Endothelial cell of umbilical vein (primary cell): Measurements from ENCODE around the gene COPS4. TPM values are rescaled to one million over a fixed set of nuclear protein-coding genes. Genes with fewer than 3 reads are reported as not detected.

ENCODE experiments used
- BruUV-seq: library from RNA; stranded (reverse); fragments of 400-500 nt; replicated peaks from 2 replicates; lab custom pipeline; 2021; lab: Mats Ljungman, UMichigan
- CTCF ChIA-PET: fragments of 300-600, 350-600 bp; sonication (Branson Sonifier 250); formaldehyde crosslinking; loops from one replicate; lab custom pipeline; 2021; ENCODE audit warnings: antibody characterized with exemption, inconsistent platforms; lab: Charles Lee
- POLR2A ChIA-PET: fragments of 300-600, 350-600 bp; sonication (Branson Sonifier 250); formaldehyde crosslinking; loops from one replicate; lab custom pipeline; 2021; ENCODE audit warnings: antibody characterized with exemption, inconsistent platforms; lab: Charles Lee
- DNase-seq: peaks from one replicate; pipeline ENCODE4 v3.0.0-alpha.2; 2011; ENCODE audit warnings: low read depth, low spot score
- FAIRE-seq: peaks from 2 replicates; lab custom pipeline; 2011; peaks lifted over from hg19 to GRCh38; lab: Jason Lieb, UNC
- H2AFZ ChIP-seq: 2 replicates; pipeline ENCODE4 v1.6.0; 2012; ENCODE audit warnings: low read depth, low read length, control low read depth, inconsistent platforms
- H3K27ac ChIP-seq: 2 replicates; pipeline ENCODE4 v1.5.1; 2011; ENCODE audit warnings: low read depth, mild to moderate bottlenecking, control low read depth, low read length, moderate library complexity; ENCODE audit not compliant: insufficient read depth
- H3K27me3 ChIP-seq, 2 experiments: 2 replicates each; pipeline versions ENCODE4 v1.6.0 to v1.6.1; 2011; ENCODE audit warnings: low read length in 2 of 2, mixed read lengths in 1 of 2; ENCODE audit not compliant: control insufficient read depth in 2 of 2, insufficient read depth in 2 of 2
- H3K36me3 ChIP-seq, 2 experiments: 2 replicates in 1 of 2; 3 replicates in 1 of 2; pipeline ENCODE4 v1.5.1; 2011; ENCODE audit warnings: low read length in 2 of 2, mild to moderate bottlenecking in 1 of 2, moderate library complexity in 1 of 2; ENCODE audit not compliant: control insufficient read depth in 2 of 2, insufficient read depth in 2 of 2; ENCODE audit errors: extremely low read depth in 1 of 2
- H3K4me1 ChIP-seq: 3 replicates; pipeline ENCODE4 v1.5.1; 2011; ENCODE audit warnings: mild to moderate bottlenecking, low read length; ENCODE audit not compliant: control insufficient read depth, insufficient read depth; ENCODE audit errors: extremely low read depth
- H3K4me2 ChIP-seq: 2 replicates; pipeline ENCODE4 v1.6.1; 2011; ENCODE audit warnings: low read length, control low read depth, mixed read lengths; ENCODE audit not compliant: insufficient read depth
- H3K4me3 ChIP-seq, 3 experiments: fragments of 200-600 bp in 1 of 3; sonication (generic), shearing (Covaris generic) in 1 of 3; replicated peaks in 1 of 3; 2 replicates each; pipeline ENCODE4 v1.5.1; 2011 to 2016; ENCODE audit warnings: control low read depth in 3 of 3, low read length in 3 of 3, mild to moderate bottlenecking in 2 of 3, inconsistent platforms in 1 of 3, low read depth in 1 of 3, moderate library complexity in 1 of 3; ENCODE audit not compliant: insufficient read depth in 1 of 3
- H3K79me2 ChIP-seq: 2 replicates; pipeline ENCODE4 v1.6.0; 2012; ENCODE audit warnings: low read length, inconsistent platforms; ENCODE audit not compliant: control insufficient read depth, insufficient read depth
- H3K9ac ChIP-seq: replicated peaks from 2 replicates; pipeline ENCODE3; 2011; ENCODE audit warnings: low read length, control low read depth; ENCODE audit not compliant: insufficient read depth; ENCODE audit errors: extremely low read depth
- H3K9me1 ChIP-seq: replicated peaks from 3 replicates; pipeline ENCODE4 v1.6.0; 2011; ENCODE audit warnings: mild to moderate bottlenecking, low read length; ENCODE audit not compliant: control insufficient read depth, insufficient read depth; ENCODE audit errors: extremely low read depth
- H3K9me3 ChIP-seq: replicated peaks from 2 replicates; pipeline ENCODE4 v1.5.1; 2012; ENCODE audit warnings: low read length, inconsistent platforms; ENCODE audit not compliant: control insufficient read depth, insufficient read depth
- H4K20me1 ChIP-seq: replicated peaks from 2 replicates; pipeline ENCODE3; 2011; ENCODE audit warnings: mild to moderate bottlenecking, low read length; ENCODE audit not compliant: control insufficient read depth, insufficient read depth; ENCODE audit errors: extremely low read depth
- EZH2 ChIP-seq: IDR thresholded peaks from 2 replicates; pipeline ENCODE4 v1.6.1; 2012; ENCODE audit warnings: borderline replicate concordance, low read depth, mild to moderate bottlenecking, moderate library complexity, low read length, inconsistent platforms; ENCODE audit not compliant: severe bottlenecking
- FOS ChIP-seq: IDR thresholded peaks from 2 replicates; pipeline ENCODE4 v1.6.1; 2011; ENCODE audit warnings: mild to moderate bottlenecking, low read length, moderate library complexity, borderline replicate concordance; ENCODE audit not compliant: insufficient read depth
- GATA2 ChIP-seq: IDR thresholded peaks from 2 replicates; pipeline ENCODE4 v1.7.0; 2011; ENCODE audit warnings: low read depth, mild to moderate bottlenecking, moderate library complexity, mixed read lengths, low read length; ENCODE audit not compliant: insufficient read length, insufficient read depth
- JUN ChIP-seq: IDR thresholded peaks from 2 replicates; pipeline ENCODE4 v1.6.1; 2011; ENCODE audit warnings: borderline replicate concordance, low read depth; ENCODE audit not compliant: insufficient read length, insufficient read depth
- MAX ChIP-seq: IDR thresholded peaks from 2 replicates; pipeline ENCODE4 v1.6.1; 2011; ENCODE audit not compliant: insufficient read depth, insufficient read length
- MYC ChIP-seq: IDR thresholded peaks from one replicate; pipeline ENCODE4 v1.6.1; 2011; ENCODE audit warnings: mild to moderate bottlenecking, low read depth, low read length
- POLR2A ChIP-seq: IDR thresholded peaks from 2 replicates; pipeline ENCODE4 v1.6.1; 2012; ENCODE audit warnings: low read depth, mild to moderate bottlenecking, control low read depth, low read length
- POLR2AphosphoS5 ChIP-seq: IDR thresholded peaks from 2 replicates; pipeline ENCODE4 v1.6.1; 2012; ENCODE audit warnings: low read depth, mild to moderate bottlenecking, control low read depth, low read length, moderate library complexity; ENCODE audit not compliant: insufficient read depth
- dilution Hi-C: fragments of 300-500 bp; cut with MboI; formaldehyde crosslinking; loops from one replicate; pipeline ENCODE4 v1.15.0; 2019; ENCODE audit warnings: low sequenced_read_pairs; ENCODE audit not compliant: extremely low pct_ligation_motif_present
- intact Hi-C: fragments of 100-400 bp; cut with micrococcal nuclease; formaldehyde crosslinking; loops from one replicate; pipeline ENCODE4 v1.10.0; 2022
- polyA plus RNA-seq, 4 experiments: library from polyadenylated mRNA; depleted of rRNA in 3 of 4; stranded (reverse) in 3 of 4; unstranded in 1 of 4; fragments of >200 nt; gene quantifications; 2 replicates each; pipeline versions ENCODE4 v1.2.1 to v1.2.3, GENCODE V29; 2011 to 2012; ENCODE audit warnings: missing spikeins in 1 of 4
- total RNA-seq: library from RNA; stranded (reverse); gene quantifications from 2 replicates; pipeline ENCODE4 v1.2.3, GENCODE V29; 2021
- TF ChIP-seq, protein P1 (sequence below), 2 donors: IDR thresholded peaks; 1 replicate in 1 of 2; 2 replicates in 1 of 2; pipeline ENCODE4 v1.5.1; 2011; ENCODE audit warnings: low read length in 2 of 2, mild to moderate bottlenecking in 2 of 2, moderate library complexity in 2 of 2, control low read depth in 1 of 2, inconsistent platforms in 1 of 2, low read depth in 1 of 2; ENCODE audit not compliant: insufficient read depth in 1 of 2; ENCODE audit errors: extremely low read depth in 1 of 2

The COPS4 gene
- total and polyA plus RNA-seq, 2 donors (not counting 3 experiments of a cell fraction or from before 2014, with no cell fraction given) = 29.8 to 53.0 TPM

- intact Hi-C loops = loop anchor here (1.0 to 5.0 kb wide), 4 partner anchors 121 to 580 kb away; partner anchors contain the start of genes ENOPH1, HNRNPDL and SEC31A
- peak overlapping the region; percentile 85 for H2AFZ ChIP-seq
- TF ChIP-seq POLR2A = peak; percentile 6
- TF ChIP-seq POLR2AphosphoS5 = no peak
- no peak for TF ChIP-seq GATA2
- no peak for TF ChIP-seq FOS
- no peaks in the 10 kb centered on the region for H3K9me1 ChIP-seq
- H3K27me3 ChIP-seq = no peaks in the 10 kb centered on the region
- H3K36me3 ChIP-seq = no peaks in the 10 kb centered on the region
- peak overlapping the region; percentile 97 for H3K4me2 ChIP-seq
- peaks cover 19% of the 10 kb centered on the region for H3K4me1 ChIP-seq
- no TSS peak for BruUV-seq
- H3K79me2 ChIP-seq = peaks cover 41% of the 10 kb centered on the region
- ChIA-PET POLR2A (interaction anchor here (0.6 to 2.3 kb wide), 2 partner anchors 23 to 26 kb away, joined by 4 to 13 read pairs; partner anchors contain the start of gene COPS4), CTCF (interaction anchor here (0.6 to 3.1 kb wide), 18 partner anchors 9 to 272 kb away, joined by 3 to 32 read pairs (median 6); partner anchors contain the start of genes COPS4 and COQ2)
- dilution Hi-C loops = no loop called here
- FAIRE-seq = no peak
- no peaks in the 10 kb centered on the region for H3K9me3 ChIP-seq
- H3K27ac ChIP-seq = peak overlapping the region; percentile 71
- DNase-seq = no peak
- H3K4me3 ChIP-seq = peak overlapping the region; percentile 80 to 97 (median 83)
- no peaks in the 10 kb centered on the region for H4K20me1 ChIP-seq
- H3K9ac ChIP-seq = peak overlapping the region; percentile 80
Observed at GRCh38 chr4:83012200-83012686, 22.7 kb upstream of the COPS4 start.

DNA sequence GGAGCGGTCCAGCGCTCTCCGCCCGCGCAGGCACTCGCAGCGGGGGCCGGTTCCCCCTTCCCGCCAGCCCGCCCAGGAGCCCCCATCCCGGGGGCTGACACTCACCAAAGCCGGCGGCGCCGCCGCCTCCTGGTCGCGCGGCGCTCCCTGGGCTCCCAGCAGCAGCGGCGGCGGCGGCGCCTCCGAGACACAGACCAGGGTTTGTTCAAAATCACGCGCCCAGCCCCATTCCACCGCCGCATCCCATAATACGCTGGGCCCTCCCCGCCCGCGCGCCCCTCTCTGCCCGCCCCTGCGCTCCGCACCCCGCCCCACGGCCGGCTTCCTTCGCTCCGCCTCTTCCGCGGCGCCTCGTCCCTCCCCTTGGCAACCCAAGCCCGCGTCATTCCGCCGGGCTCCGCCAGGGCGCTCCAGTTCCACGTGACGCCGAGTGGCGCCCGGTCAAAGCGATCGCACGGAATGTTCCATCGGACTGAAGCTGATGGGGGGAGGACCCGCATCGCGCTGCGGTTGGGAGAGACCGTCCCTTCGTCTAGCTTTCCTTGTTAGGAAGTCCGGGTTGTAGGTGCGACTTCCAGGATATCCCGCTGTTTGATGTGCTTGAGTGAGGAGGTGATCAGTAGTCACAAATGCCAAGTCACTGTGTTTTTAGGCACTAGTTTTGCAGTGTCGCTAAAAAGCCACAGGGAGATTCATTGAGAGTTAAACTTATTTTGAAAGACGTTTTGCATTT is 22.1 kb upstream of the COPS4 start:
- Histone ChIP-seq H3K4me3 (peak overlapping the region; percentile 80 to 97 (median 83)), H3K27me3 (no peaks in the 10 kb centered on the region), H2AFZ (peak overlapping the region; percentile 85), H3K79me2 (peaks cover 35% of the 10 kb centered on the region), H3K4me2 (peak overlapping the region; percentile 85), H3K9me3 (no peaks in the 10 kb centered on the region), H3K9ac (peak overlapping the region; percentile 80), H3K36me3 (no peaks in the 10 kb centered on the region), H3K4me1 (peaks cover 19% of the 10 kb centered on the region), H3K27ac (peak overlapping the region; percentile 71), H4K20me1 (no peaks in the 10 kb centered on the region), H3K9me1 (no peaks in the 10 kb centered on the region)
- FAIRE-seq (peak; percentile 96), DNase-seq (peak; percentile 99)
- TF ChIP-seq, protein P1, sequence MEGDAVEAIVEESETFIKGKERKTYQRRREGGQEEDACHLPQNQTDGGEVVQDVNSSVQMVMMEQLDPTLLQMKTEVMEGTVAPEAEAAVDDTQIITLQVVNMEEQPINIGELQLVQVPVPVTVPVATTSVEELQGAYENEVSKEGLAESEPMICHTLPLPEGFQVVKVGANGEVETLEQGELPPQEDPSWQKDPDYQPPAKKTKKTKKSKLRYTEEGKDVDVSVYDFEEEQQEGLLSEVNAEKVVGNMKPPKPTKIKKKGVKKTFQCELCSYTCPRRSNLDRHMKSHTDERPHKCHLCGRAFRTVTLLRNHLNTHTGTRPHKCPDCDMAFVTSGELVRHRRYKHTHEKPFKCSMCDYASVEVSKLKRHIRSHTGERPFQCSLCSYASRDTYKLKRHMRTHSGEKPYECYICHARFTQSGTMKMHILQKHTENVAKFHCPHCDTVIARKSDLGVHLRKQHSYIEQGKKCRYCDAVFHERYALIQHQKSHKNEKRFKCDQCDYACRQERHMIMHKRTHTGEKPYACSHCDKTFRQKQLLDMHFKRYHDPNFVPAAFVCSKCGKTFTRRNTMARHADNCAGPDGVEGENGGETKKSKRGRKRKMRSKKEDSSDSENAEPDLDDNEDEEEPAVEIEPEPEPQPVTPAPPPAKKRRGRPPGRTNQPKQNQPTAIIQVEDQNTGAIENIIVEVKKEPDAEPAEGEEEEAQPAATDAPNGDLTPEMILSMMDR (IDR thresholded peaks at IDR 0.05; ENCODE audit: extremely low read depth in 1 of 2, insufficient read depth in 1 of 2, low read depth in 1 of 2, low read length in 2 of 2) = peak; percentile 39 to 70
- TF ChIP-seq MYC (peak; percentile 68), POLR2A (peak; percentile 37), MAX (peak; percentile 94), FOS (peak; percentile 14), GATA2 (no peak), EZH2 (no peak), JUN (no peak), POLR2AphosphoS5 (peak; percentile 72)
- ChIA-PET POLR2A (interaction anchor here (0.9 to 2.3 kb wide), 2 partner anchors 18 to 22 kb away, joined by 3 to 13 read pairs; partner anchors contain the start of gene COPS4), CTCF (interaction anchor here (0.6 to 3.1 kb wide), 20 partner anchors 10 to 272 kb away, joined by 3 to 32 read pairs (median 4); partner anchors contain the start of genes COPS4 and COQ2)
- intact Hi-C loops (loop anchor here (1.0 to 5.0 kb wide), 9 partner anchors 21 to 581 kb away; partner anchors contain the start of genes ENOPH1, HNRNPDL, SEC31A and THAP9), dilution Hi-C loops (no loop called here)
- no TSS peak for BruUV-seq
